HG03469 (cell line): ENCODE measurements around the gene S100A10.

Experiments
- ATAC-seq: cut with Tn5 transposase; IDR thresholded peaks from one replicate; pipeline ENCODE4 v1.9.1; 2021; ENCODE audit warnings: mild to moderate bottlenecking, moderate library complexity, moderate number of reproducible peaks; ENCODE audit not compliant: unreplicated experiment

Gene S100A10

GRCh38 chr1:151993734-151994496, at the start of gene S100A10:
S100A10 (minus strand) TSS chr1:151993859; CDS start chr1:151986230, 7,629 bp downstream.
- ATAC-seq: no peak

- ATAC-seq: no peak
Measured at GRCh38 chr1:152042030-152042429, 48.4 kb upstream of the S100A10 start.

GRCh38 chr1:152039886-152040285, 46.2 kb upstream of the S100A10 start:
- ATAC-seq: no peak

- ATAC-seq: no peak
Measured at GRCh38 chr1:152039461-152039860, 45.8 kb upstream of the S100A10 start.

GRCh38 chr1:152038871-152039270, 45.2 kb upstream of the S100A10 start:
- ATAC-seq: no peak

GRCh38 chr1:152036267-152037216, 42.9 kb upstream of the S100A10 start, which contains the start of gene S100A11:
S100A11 (minus strand) TSS chr1:152037004; CDS start chr1:152036915, 89 bp downstream.
- no peak for ATAC-seq

- no peak for ATAC-seq
Measured at GRCh38 chr1:152035539-152036266, 42.0 kb upstream of the S100A10 start.

- ATAC-seq: no peak
Measured at GRCh38 chr1:152034654-152035538, 41.2 kb upstream of the S100A10 start.

GRCh38 chr1:152034324-152034653, 40.6 kb upstream of the S100A10 start:
- no peak for ATAC-seq

GRCh38 chr1:152029929-152030211, 36.2 kb upstream of the S100A10 start:
- ATAC-seq: no peak

- ATAC-seq: no peak
Measured at GRCh38 chr1:152029144-152029928, 35.7 kb upstream of the S100A10 start.

GRCh38 chr1:152026895-152027294, 33.2 kb upstream of the S100A10 start:
- ATAC-seq: no peak

- ATAC-seq: no peak
Measured at GRCh38 chr1:152024223-152024622, 30.6 kb upstream of the S100A10 start.

GRCh38 chr1:152023221-152023620, 29.6 kb upstream of the S100A10 start:
- no peak for ATAC-seq

- no peak for ATAC-seq
Measured at GRCh38 chr1:152022474-152022873, 28.8 kb upstream of the S100A10 start.

- no peak for ATAC-seq
Measured at GRCh38 chr1:152021569-152021968, 27.9 kb upstream of the S100A10 start.

GRCh38 chr1:152020849-152021248, 27.2 kb upstream of the S100A10 start:
- no peak for ATAC-seq

- ATAC-seq: no peak
Measured at GRCh38 chr1:152018537-152018936, 24.9 kb upstream of the S100A10 start.

GRCh38 chr1:152015766-152016165, 22.1 kb upstream of the S100A10 start:
- no peak for ATAC-seq

GRCh38 chr1:152014943-152015342, 21.3 kb upstream of the S100A10 start:
- ATAC-seq: no peak
